Stimulated activated CD8-positive, alpha-beta memory T cell treated with anti-CD3 and anti-CD28 coated beads, Interleukin-12 subunit alpha, Interleukin-12 subunit beta, amount 100 ng/mL, for 24 hours (primary cell): ENCODE data around the gene TAF1B.

Experiments used
- DNase-seq: peaks from one replicate; pipeline ENCODE4 v3.0.0-alpha.2; 2020; ENCODE audit errors: extremely low read depth

Gene TAF1B

GRCh38 chr2:9941996-9942390 lies 98.7 kb downstream of the TAF1B start:
- no peak for DNase-seq

GRCh38 chr2:9944330-9944758 lies 101.1 kb downstream of the TAF1B start:
- no peak for DNase-seq

GRCh38 chr2:9945596-9945995 lies 102.3 kb downstream of the TAF1B start:
- no peak for DNase-seq

- DNase-seq: no peak
Observed at GRCh38 chr2:9946076-9946475, 102.8 kb downstream of the TAF1B start.

GRCh38 chr2:9946818-9947217 lies 103.5 kb downstream of the TAF1B start:
- no peak for DNase-seq

- DNase-seq: no peak
Observed at GRCh38 chr2:9948721-9949120, 105.4 kb downstream of the TAF1B start.

GRCh38 chr2:9949239-9949991 lies 106.1 kb downstream of the TAF1B start:
- DNase-seq: no peak

- no peak for DNase-seq
Observed at GRCh38 chr2:9949992-9950520, 106.8 kb downstream of the TAF1B start.

- DNase-seq: no peak
Observed at GRCh38 chr2:9950521-9951271, 107.4 kb downstream of the TAF1B start.

- no peak for DNase-seq
Observed at GRCh38 chr2:9951272-9951521, 107.9 kb downstream of the TAF1B start.

- peak; percentile 78 for DNase-seq
Observed at GRCh38 chr2:9951522-9952285, 108.4 kb downstream of the TAF1B start, which contains the start of gene GRHL1. Gene GRHL1 (plus strand): TSS chr2:9951693. CDS start chr2:9951834, 141 bp downstream.

- DNase-seq: no peak
Observed at GRCh38 chr2:9952286-9952737, 109.0 kb downstream of the TAF1B start.

GRCh38 chr2:9952856-9953503 lies 109.7 kb downstream of the TAF1B start:
- no peak for DNase-seq

- no peak for DNase-seq
Observed at GRCh38 chr2:9954136-9954535, 110.9 kb downstream of the TAF1B start.

GRCh38 chr2:9958057-9958456 lies 114.8 kb downstream of the TAF1B start:
- DNase-seq: no peak

- no peak for DNase-seq
Observed at GRCh38 chr2:9959262-9959661, 116.0 kb downstream of the TAF1B start.

GRCh38 chr2:9961013-9961412 lies 117.7 kb downstream of the TAF1B start:
- DNase-seq: no peak

- DNase-seq: no peak
Observed at GRCh38 chr2:9964334-9964980, 121.2 kb downstream of the TAF1B start.

- no peak for DNase-seq
Observed at GRCh38 chr2:9965119-9965822, 122.0 kb downstream of the TAF1B start.

- DNase-seq: no peak
Observed at GRCh38 chr2:9966491-9967022, 123.3 kb downstream of the TAF1B start.
